CMK (cell line): ENCODE data around the gene RIPK3.
A peak's percentile ranks its signal among the peaks of the same experiment; 100 is the strongest.

Source experiments
- DNase-seq: peaks from one replicate; pipeline ENCODE4 v3.0.0-alpha.2; 2010; ENCODE audit warnings: low read depth

RIPK3 gene

GRCh38 chr14:24321212-24321975 is 18.4 kb downstream of the RIPK3 start:
- DNase-seq: no peak

- no peak for DNase-seq
Observed at GRCh38 chr14:24317141-24317928, 22.5 kb downstream of the RIPK3 start.

- DNase-seq: no peak
Observed at GRCh38 chr14:24316597-24316950, 23.2 kb downstream of the RIPK3 start.

DNA sequence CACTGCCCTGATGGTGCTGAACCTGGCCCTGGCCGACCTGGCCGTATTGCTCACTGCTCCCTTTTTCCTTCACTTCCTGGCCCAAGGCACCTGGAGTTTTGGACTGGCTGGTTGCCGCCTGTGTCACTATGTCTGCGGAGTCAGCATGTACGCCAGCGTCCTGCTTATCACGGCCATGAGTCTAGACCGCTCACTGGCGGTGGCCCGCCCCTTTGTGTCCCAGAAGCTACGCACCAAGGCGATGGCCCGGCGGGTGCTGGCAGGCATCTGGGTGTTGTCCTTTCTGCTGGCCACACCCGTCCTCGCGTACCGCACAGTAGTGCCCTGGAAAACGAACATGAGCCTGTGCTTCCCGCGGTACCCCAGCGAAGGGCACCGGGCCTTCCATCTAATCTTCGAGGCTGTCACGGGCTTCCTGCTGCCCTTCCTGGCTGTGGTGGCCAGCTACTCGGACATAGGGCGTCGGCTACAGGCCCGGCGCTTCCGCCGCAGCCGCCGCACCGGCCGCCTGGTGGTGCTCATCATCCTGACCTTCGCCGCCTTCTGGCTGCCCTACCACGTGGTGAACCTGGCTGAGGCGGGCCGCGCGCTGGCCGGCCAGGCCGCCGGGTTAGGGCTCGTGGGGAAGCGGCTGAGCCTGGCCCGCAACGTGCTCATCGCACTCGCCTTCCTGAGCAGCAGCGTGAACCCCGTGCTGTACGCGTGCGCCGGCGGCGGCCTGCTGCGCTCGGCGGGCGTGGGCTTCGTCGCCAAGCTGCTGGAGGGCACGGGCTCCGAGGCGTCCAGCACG is 23.8 kb downstream of the RIPK3 start:
- DNase-seq: peak; percentile 60

GRCh38 chr14:24315243-24315806 is 24.5 kb downstream of the RIPK3 start:
- no peak for DNase-seq

DNA sequence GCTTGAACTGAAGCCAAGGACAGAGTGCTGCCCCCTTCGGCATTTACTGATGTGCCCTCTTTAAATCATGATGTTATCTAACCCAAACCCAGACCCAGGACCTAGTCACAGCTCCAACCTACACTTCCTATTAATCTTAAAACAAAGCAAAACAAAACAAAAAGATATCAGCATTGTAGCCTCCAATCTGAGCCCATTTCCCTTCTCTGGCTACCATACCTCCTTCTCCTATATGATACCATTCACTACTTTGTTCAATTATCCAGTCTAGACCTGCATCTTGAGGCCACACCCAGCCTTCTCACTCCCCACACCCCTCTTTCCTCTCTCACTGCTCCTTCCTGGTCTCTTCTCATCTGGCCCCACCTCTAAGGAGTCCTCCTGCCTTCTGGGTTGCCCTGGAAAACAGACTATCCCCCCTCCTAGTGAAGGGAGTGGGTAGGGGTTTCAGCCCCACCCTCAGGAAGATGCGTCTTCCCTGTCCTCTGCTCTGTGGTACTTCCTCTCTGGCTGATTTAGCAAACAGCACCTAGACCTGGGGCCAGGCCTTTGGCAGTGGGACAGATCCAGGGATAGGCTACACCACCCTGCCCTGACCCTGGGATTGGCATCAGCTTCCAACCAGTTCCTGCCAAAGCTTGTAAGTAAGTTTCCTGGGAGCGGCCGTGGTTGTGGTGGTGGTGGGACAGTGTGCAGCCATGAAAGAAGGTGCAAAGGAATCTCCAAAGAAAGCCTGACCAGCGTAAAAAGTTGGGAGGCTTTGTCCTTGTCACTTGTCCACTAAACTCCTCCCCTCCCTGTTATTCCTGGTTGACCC is 25.2 kb downstream of the RIPK3 start:
- DNase-seq: no peak

DNA sequence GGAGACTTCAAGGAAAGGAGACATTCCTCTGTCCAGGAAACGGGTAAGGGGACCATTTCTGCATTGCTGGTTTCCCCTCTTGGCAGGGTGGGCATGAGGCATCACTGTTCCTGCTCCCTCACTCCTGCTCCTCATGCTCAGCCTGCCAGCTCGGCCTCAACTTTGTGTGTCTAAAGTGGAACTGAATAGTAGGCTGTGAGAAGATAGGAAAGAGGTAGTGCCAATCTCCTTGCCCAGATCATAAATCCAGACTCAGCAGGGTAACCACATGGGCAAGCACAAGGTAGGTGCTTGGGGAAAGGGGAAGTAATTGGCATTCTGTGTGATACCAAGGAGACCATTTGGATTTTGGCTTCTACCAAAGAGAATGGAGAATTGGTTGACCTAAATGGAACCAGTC is 25.9 kb downstream of the RIPK3 start:
- no peak for DNase-seq

GRCh38 chr14:24312736-24313507 is 26.9 kb downstream of the RIPK3 start:
- DNase-seq: peak; percentile 68

- DNase-seq: no peak
Observed at GRCh38 chr14:24311837-24312615, 27.8 kb downstream of the RIPK3 start.

DNA sequence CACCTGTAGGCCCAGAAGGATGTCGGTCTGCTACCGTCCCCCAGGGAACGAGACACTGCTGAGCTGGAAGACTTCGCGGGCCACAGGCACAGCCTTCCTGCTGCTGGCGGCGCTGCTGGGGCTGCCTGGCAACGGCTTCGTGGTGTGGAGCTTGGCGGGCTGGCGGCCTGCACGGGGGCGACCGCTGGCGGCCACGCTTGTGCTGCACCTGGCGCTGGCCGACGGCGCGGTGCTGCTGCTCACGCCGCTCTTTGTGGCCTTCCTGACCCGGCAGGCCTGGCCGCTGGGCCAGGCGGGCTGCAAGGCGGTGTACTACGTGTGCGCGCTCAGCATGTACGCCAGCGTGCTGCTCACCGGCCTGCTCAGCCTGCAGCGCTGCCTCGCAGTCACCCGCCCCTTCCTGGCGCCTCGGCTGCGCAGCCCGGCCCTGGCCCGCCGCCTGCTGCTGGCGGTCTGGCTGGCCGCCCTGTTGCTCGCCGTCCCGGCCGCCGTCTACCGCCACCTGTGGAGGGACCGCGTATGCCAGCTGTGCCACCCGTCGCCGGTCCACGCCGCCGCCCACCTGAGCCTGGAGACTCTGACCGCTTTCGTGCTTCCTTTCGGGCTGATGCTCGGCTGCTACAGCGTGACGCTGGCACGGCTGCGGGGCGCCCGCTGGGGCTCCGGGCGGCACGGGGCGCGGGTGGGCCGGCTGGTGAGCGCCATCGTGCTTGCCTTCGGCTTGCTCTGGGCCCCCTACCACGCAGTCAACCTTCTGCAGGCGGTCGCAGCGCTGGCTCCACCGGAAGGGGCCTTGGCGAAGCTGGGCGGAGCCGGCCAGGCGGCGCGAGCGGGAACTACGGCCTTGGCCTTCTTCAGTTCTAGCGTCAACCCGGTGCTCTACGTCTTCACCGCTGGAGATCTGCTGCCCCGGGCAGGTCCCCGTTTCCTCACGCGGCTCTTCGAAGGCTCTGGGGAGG is 28.9 kb downstream of the RIPK3 start, which contains the start of gene LTB4R:
LTB4R (plus strand) TSS at position 857 of the 959 bp plus-strand sequence. CDS start 4,150 bp downstream, outside the sequence.
- no peak for DNase-seq

DNA sequence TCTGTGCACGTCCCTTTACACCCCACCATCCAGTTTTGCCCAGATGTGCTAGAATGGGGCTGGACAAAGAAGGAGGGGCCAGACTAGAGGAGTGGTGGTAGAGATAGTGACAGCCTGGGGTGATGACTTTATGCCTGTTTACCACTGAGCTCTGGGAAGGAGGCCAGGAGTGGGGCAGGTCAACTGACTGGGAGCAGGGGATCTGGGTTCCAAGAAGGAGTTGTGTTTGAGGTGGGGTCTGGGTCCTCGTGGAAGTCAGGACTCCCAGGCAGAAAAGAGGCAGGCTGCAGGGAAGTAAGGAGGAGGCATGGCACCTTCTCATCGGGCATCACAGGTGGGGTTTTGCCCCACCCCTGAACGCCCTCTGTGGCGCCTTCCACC is 29.5 kb downstream of the RIPK3 start:
- no peak for DNase-seq

GRCh38 chr14:24309538-24310264 is 30.1 kb downstream of the RIPK3 start, which contains the start of gene LTB4R2:
Gene LTB4R2, plus strand, starts transcription at chr14:24310140. Its CDS starts 525 bp downstream, at chr14:24310665.
- DNase-seq: no peak

GRCh38 chr14:24308342-24309124 is 31.3 kb downstream of the RIPK3 start:
- DNase-seq: no peak

GRCh38 chr14:24307575-24308341 is 32.0 kb downstream of the RIPK3 start, which contains the start of gene CIDEB:
Gene CIDEB, minus strand, starts transcription at chr14:24307977. Its CDS starts 119 bp downstream, at chr14:24307858.
- DNase-seq: no peak

DNA sequence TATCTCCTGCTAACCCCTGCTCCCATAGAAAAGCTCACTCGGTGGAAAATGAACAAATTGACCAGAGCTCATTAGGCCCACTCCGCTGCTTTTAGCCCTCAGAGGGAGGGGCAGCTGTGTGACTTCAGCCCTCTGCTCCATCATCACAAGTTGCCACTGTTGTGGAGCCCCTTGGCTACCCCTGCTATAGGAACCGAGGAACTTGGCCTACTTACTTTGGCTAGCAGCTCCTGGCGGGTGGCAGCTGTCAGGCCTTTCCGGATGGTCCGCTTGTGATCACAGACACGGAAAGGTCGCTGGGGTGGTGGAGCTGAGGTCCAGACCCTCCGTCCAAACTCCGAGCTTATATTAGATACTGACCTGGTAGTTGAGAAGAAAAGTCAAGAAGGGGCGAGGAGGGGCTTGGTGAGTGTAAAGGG is 32.6 kb downstream of the RIPK3 start:
- no peak for DNase-seq

DNA sequence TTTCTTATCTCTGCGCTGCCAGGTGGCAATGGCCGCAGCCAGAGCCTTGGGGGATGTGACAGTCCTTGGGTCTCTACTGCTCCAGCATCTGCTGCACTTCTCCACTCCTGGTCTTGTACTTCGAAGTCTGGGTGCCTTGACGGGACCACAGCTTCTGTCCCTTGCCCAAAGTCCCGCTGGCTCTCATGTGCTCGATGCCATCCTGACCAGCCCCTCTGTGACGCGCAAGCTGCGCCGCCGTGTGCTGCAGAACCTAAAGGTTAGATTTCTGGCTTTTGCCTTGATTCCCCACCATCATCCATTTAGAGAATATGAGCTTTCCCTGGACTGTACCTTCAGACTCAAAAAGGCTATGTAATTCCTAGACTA is 35.8 kb downstream of the RIPK3 start:
- DNase-seq: no peak
